ENCODE measurements around the gene HMGB4.

GRCh38 chr1:33886496-33886895 lies 22.6 kb downstream of the HMGB4 start:
- no peak for TF ChIP-seq CTCF (conservative IDR thresholded peaks at IDR 0.05)
- TF ChIP-seq EZH2 (IDR thresholded peaks at IDR 0.05; ENCODE audit: low read depth): no peak
